ENCODE measurements around the gene RTP5.

DNA sequence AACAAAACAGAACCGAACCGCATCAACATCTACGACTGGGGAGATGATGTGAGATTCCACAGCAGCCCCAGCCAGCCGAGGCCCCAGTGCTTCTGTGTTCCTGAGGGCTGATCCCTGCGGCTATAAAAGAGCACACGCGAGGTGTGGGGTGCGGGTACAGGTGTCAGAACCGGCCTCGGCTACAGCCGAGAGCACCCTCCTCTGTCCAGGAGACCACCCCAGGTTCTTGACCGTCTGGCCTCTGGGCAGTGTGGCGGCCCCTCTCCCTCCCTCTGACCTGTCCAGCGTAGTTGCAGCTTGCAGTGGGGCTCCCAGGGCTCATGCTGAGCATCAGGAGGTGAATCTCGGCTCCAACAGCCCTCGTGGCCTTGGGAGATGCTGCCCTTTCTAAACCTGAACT lies 23.7 kb downstream of the RTP5 start:
- TF ChIP-seq, protein P1, sequence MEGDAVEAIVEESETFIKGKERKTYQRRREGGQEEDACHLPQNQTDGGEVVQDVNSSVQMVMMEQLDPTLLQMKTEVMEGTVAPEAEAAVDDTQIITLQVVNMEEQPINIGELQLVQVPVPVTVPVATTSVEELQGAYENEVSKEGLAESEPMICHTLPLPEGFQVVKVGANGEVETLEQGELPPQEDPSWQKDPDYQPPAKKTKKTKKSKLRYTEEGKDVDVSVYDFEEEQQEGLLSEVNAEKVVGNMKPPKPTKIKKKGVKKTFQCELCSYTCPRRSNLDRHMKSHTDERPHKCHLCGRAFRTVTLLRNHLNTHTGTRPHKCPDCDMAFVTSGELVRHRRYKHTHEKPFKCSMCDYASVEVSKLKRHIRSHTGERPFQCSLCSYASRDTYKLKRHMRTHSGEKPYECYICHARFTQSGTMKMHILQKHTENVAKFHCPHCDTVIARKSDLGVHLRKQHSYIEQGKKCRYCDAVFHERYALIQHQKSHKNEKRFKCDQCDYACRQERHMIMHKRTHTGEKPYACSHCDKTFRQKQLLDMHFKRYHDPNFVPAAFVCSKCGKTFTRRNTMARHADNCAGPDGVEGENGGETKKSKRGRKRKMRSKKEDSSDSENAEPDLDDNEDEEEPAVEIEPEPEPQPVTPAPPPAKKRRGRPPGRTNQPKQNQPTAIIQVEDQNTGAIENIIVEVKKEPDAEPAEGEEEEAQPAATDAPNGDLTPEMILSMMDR (conservative IDR thresholded peaks at IDR 0.05; ENCODE audit: low read length): no peak
- TF ChIP-seq EZH2phosphoT487 (IDR thresholded peaks at IDR 0.05; ENCODE audit: borderline replicate concordance): no peak

Data from Loucy (cell line).